Measurements from ENCODE around the gene SLCO2A1.

DNA sequence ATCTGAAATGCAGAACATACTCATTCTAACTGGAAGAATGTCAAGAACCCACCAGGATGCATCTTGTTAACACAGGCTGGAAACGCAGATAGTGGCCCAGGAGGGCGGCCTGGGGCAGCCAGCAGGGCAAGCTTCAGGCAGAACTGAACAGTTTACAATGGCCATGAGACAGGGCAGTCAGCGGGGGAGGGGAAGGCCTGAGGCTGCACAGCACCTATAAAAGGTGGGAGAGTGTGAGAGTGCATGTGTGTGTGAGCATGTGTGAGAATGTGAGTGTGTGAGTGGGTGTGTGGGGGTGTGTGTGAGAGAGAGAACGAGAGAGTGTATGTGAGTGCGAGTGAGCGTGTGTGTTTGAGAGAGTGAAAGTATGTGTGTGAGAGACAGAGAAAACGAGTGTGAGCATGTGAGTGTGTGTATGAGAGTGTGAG is 26.8 kb upstream of the SLCO2A1 start:
- TF ChIP-seq GATA3 (IDR thresholded peaks at IDR 0.05; ENCODE audit: low read depth, low read length) (no peak), GATA2 (IDR thresholded peaks at IDR 0.05; ENCODE audit: low read depth, low read length) (no peak)

Measured in SH-SY5Y (cell line).